HCT116 (cell line): ENCODE measurements around the gene CUX1. TPM values are rescaled to one million over a fixed set of nuclear protein-coding genes. Genes with fewer than 3 reads are reported as not detected.
A peak's percentile ranks its signal among the peaks of the same experiment; 100 is the strongest.

ENCODE experiments used
- ATAC-seq: fragments of 200-7000 bp; cut with Tn5 transposase; 2 replicates; pipeline ENCODE4 v1.9.1; 2020; ENCODE audit warnings: mild to moderate bottlenecking, moderate library complexity
- BruUV-seq: library from RNA; stranded (reverse); fragments of 400-500 nt; replicated peaks from 2 replicates; lab custom pipeline; 2021; lab: Mats Ljungman, UMichigan
- CTCF ChIA-PET: fragments of 300-600 bp; sonication (Branson Sonifier 250); formaldehyde crosslinking; loops from one replicate; lab custom pipeline; 2021; ENCODE audit warnings: antibody characterized with exemption; lab: Charles Lee
- POLR2A ChIA-PET: fragments of 300-600, 350-600 bp; sonication (Branson Sonifier 250); formaldehyde crosslinking; loops from one replicate; lab custom pipeline; 2021; ENCODE audit warnings: antibody characterized with exemption; lab: Charles Lee
- RAD21 ChIA-PET, 2 experiments: fragments of 300-600 bp; sonication (Branson Sonifier 250); formaldehyde crosslinking; loops; one replicate each; lab custom pipeline; 2023; ENCODE audit warnings: low total read pairs in 2 of 2; ENCODE audit not compliant: uncharacterized antibody in 2 of 2, unreplicated experiment in 2 of 2, low non-redundant PET in 1 of 2; lab: Charles Lee
- DNase-seq: peaks from one replicate; pipeline ENCODE4 v3.0.0-alpha.2; 2010; ENCODE audit warnings: low read depth, low spot score
- H2AFZ ChIP-seq: fragments of 200-600 bp; shearing (Covaris generic), sonication (generic); 2 replicates; pipeline ENCODE4 v1.6.1; 2017; ENCODE audit warnings: low read depth, mixed run types, mixed read lengths, antibody characterized with exemption, low read length; ENCODE audit not compliant: poor library complexity, severe bottlenecking
- H3K27ac ChIP-seq: 2 replicates; pipeline ENCODE4 v1.5.1; 2012; ENCODE audit warnings: low read depth, low read length
- H3K27me3 ChIP-seq: fragments of 200-600 bp; sonication (generic); 2 replicates; pipeline ENCODE4 v1.6.1; 2016; ENCODE audit warnings: mixed run types, low read length, mixed read lengths; ENCODE audit not compliant: insufficient read depth
- H3K36me3 ChIP-seq, 2 experiments: fragments of 200-500 bp in 1 of 2; fragments of 200-600 bp in 1 of 2; sonication (Bioruptor generic) in 1 of 2; sonication (generic) in 1 of 2; 2 replicates each; pipeline versions ENCODE4 v1.5.1 to v1.6.1; 2014 to 2016; ENCODE audit warnings: low read length in 2 of 2, inconsistent platforms in 1 of 2, mixed read lengths in 1 of 2, mixed run types in 1 of 2; ENCODE audit not compliant: insufficient read depth in 2 of 2, control insufficient read depth in 1 of 2
- H3K4me1 ChIP-seq, 2 experiments: fragments of 200-600 bp in 1 of 2; sonication (generic) in 1 of 2; 2 replicates each; pipeline versions ENCODE4 v1.5.1 to v1.6.1; 2012 to 2017; ENCODE audit warnings: low read length in 2 of 2, inconsistent platforms in 1 of 2, mild to moderate bottlenecking in 1 of 2, mixed read lengths in 1 of 2, mixed run types in 1 of 2, moderate library complexity in 1 of 2; ENCODE audit not compliant: insufficient read depth in 2 of 2, control insufficient read depth in 1 of 2
- H3K4me2 ChIP-seq: fragments of 200-600 bp; sonication (generic); 2 replicates; pipeline ENCODE4 v1.6.1; 2017; ENCODE audit warnings: mixed run types, low read length, mixed read lengths
- H3K4me3 ChIP-seq, 2 experiments: fragments of 200-600 bp in 1 of 2; sonication (generic) in 1 of 2; replicated peaks in 1 of 2; 2 replicates each; pipeline ENCODE4 v1.5.1; 2011 to 2016; ENCODE audit warnings: low read length in 2 of 2, control low read depth in 1 of 2, low read depth in 1 of 2, mild to moderate bottlenecking in 1 of 2, mixed read lengths in 1 of 2, mixed run types in 1 of 2
- H3K79me2 ChIP-seq: fragments of 200-600 bp; sonication (generic); 2 replicates; pipeline ENCODE4 v1.6.1; 2017; ENCODE audit warnings: mild to moderate bottlenecking, mixed run types, low read length, moderate library complexity, mixed read lengths; ENCODE audit not compliant: insufficient read depth
- H3K9ac ChIP-seq: fragments of 200-600 bp; sonication (generic); 2 replicates; pipeline ENCODE4 v1.6.1; 2016; ENCODE audit warnings: low read length, mixed read lengths
- H3K9me2 ChIP-seq: fragments of 200-600 bp; sonication (generic), shearing (Covaris generic); 2 replicates; pipeline ENCODE4 v1.6.1; 2017; ENCODE audit warnings: mixed run types, mild to moderate bottlenecking, moderate library complexity; ENCODE audit not compliant: insufficient read depth
- H3K9me3 ChIP-seq, 2 experiments: fragments of 200-500 bp in 1 of 2; fragments of 200-600 bp in 1 of 2; sonication (Bioruptor generic) in 1 of 2; sonication (generic) in 1 of 2; 2 replicates each; pipeline ENCODE4 v1.6.1; 2014 to 2017; ENCODE audit warnings: low read length in 2 of 2, mixed read lengths in 2 of 2, inconsistent platforms in 1 of 2, low read depth in 1 of 2, mild to moderate bottlenecking in 1 of 2, mixed run types in 1 of 2, moderate library complexity in 1 of 2; ENCODE audit not compliant: control insufficient read depth in 1 of 2, insufficient read depth in 1 of 2
- H4K20me1 ChIP-seq: fragments of 200-600 bp; sonication (generic), shearing (Covaris generic); 2 replicates; pipeline ENCODE4 v1.6.1; 2017; ENCODE audit warnings: mixed run types, mild to moderate bottlenecking, moderate library complexity; ENCODE audit not compliant: insufficient read depth
- ATF3 ChIP-seq: IDR thresholded peaks from 2 replicates; pipeline ENCODE4 v1.6.1; 2012
- CEBPB ChIP-seq: IDR thresholded peaks from 2 replicates; pipeline ENCODE4 v1.6.1; 2012; ENCODE audit warnings: low read depth
- CTCF ChIP-seq, 3 experiments: fragments of 200-600 bp in 1 of 3; sonication (generic) in 1 of 3; IDR thresholded peaks in 2 of 3; conservative IDR thresholded peaks in 1 of 3; 2 replicates each; pipeline ENCODE4 v1.5.1; 2012 to 2017; ENCODE audit warnings: low read depth in 2 of 3, low read length in 2 of 3, antibody characterized with exemption in 1 of 3, borderline replicate concordance in 1 of 3, control low read depth in 1 of 3, mild to moderate bottlenecking in 1 of 3, mixed read lengths in 1 of 3, mixed run types in 1 of 3, moderate library complexity in 1 of 3; ENCODE audit not compliant: insufficient read depth in 1 of 3
- EZH2phosphoT487 ChIP-seq: fragments of 200-600 bp; IDR thresholded peaks from 2 replicates; pipeline ENCODE4 v1.6.1; 2018; ENCODE audit warnings: antibody characterized with exemption, borderline replicate concordance
- JUND ChIP-seq: IDR thresholded peaks from 2 replicates; pipeline ENCODE4 v1.6.1; 2012
- POLR2AphosphoS5 ChIP-seq: IDR thresholded peaks from 2 replicates; pipeline ENCODE4 v1.6.1; 2011; ENCODE audit warnings: mild to moderate bottlenecking, low read depth, low read length, moderate library complexity
- RAD21 ChIP-seq: IDR thresholded peaks from 2 replicates; pipeline ENCODE4 v1.6.1; 2012; ENCODE audit warnings: low read depth, mild to moderate bottlenecking
- SIN3A ChIP-seq: IDR thresholded peaks from 2 replicates; pipeline ENCODE4 v1.6.1; 2012; ENCODE audit warnings: low read depth
- SP1 ChIP-seq: IDR thresholded peaks from 2 replicates; pipeline ENCODE4 v1.6.1; 2012; ENCODE audit warnings: low read depth
- SRF ChIP-seq: IDR thresholded peaks from 2 replicates; pipeline ENCODE4 v1.6.1; 2012; ENCODE audit warnings: low read depth
- TCF7L2 ChIP-seq: IDR thresholded peaks from 2 replicates; pipeline ENCODE4 v1.7.0; 2011; ENCODE audit warnings: borderline replicate concordance, inconsistent platforms; ENCODE audit not compliant: insufficient read depth, insufficient read length; ENCODE audit errors: extremely low read depth
- YY1 ChIP-seq: IDR thresholded peaks from 2 replicates; pipeline ENCODE4 v1.6.1; 2011; ENCODE audit warnings: low read length, low read depth, moderate library complexity, mild to moderate bottlenecking; ENCODE audit not compliant: insufficient replicate concordance; ENCODE audit errors: extremely low read depth
- intact Hi-C: fragments of 100-400 bp; cut with micrococcal nuclease; formaldehyde crosslinking; loops from 2 replicates; pipeline ENCODE4 v1.10.0; 2022
- total RNA-seq: library from RNA; stranded (reverse); gene quantifications from one replicate; pipeline ENCODE4 v1.2.1, GENCODE V29; 2021; ENCODE audit not compliant: unreplicated experiment
- TF ChIP-seq, protein P1 (sequence below): IDR thresholded peaks from 2 replicates; pipeline ENCODE4 v1.6.1; 2011; ENCODE audit warnings: mild to moderate bottlenecking, low read length, moderate library complexity; ENCODE audit not compliant: insufficient replicate concordance; ENCODE audit errors: extremely low read depth
- TF ChIP-seq, protein P2 (sequence below): IDR thresholded peaks from 2 replicates; pipeline ENCODE4 v1.6.1; 2012
- TF ChIP-seq, protein P3 (sequence below): IDR thresholded peaks from 2 replicates; pipeline ENCODE4 v1.6.1; 2012; ENCODE audit warnings: low read depth

The CUX1 gene
- total RNA-seq, 1 experiment from 2014 or later = 68.9 TPM

DNA sequence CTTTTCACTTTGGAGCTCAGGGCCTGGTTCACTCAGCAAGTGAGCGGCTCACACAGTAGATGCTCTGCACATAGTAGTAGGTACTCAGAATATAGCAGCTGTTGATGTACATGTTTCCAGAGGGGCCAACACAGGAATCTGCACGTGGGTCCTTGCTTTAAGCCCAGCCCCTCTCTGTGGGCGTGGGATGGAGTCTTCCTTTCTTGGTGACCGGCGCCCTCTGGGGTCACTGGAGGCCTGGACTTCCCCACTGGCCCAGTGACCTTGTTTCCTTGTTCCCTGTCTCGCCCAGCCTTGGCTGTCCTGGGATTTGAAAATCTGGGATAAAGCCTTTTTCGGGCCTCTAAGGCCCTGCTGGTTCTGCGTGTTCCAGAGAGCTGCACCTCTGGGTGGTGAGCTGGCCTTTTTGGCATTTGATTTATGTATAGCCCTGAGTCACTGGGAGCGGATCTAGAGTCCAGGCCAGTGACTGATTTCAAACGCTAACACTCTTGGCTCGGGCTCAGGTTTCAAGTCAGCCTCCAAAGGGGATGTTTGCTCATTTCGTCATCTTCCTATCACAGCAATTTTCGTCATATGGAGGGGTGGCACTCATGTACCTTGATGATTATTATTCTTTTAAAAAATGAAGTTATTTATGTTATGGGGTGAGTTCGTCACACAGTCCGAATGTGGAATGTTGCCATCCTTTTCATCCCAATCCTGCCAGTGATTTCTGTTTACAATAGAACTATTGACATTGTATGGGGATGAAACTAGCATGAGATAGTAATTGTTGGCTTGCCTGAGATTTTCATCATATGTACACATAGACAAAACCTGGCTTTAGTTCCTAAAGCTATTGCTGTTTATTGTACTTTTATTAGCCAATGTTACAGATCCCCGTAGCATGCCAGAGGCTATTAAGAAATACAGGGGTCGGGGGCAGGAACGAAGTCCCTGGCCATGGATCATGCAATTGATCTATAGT is 65.5 kb downstream of the CUX1 start:
- peaks cover 98% of the 10 kb centered on the region for H3K79me2 ChIP-seq
- CTCF ChIA-PET = interaction anchor here (1.0 kb wide), 2 partner anchors 26 to 280 kb away, joined by 3 read pairs; no protein-coding TSS in a partner anchor
- ATAC-seq = peak; percentile 97
- peak; percentile 98 for DNase-seq
- RAD21 ChIA-PET = interaction anchor here in 1 of 2 experiments (0.6 kb wide), 1 partner anchor 214 kb away, joined by 3 read pairs; no protein-coding TSS in a partner anchor
- BruUV-seq = TSS peak; percentile 95
- no peaks in the 10 kb centered on the region for H3K27me3 ChIP-seq
- no peaks in the 10 kb centered on the region for H3K9me3 ChIP-seq
- no peak overlapping the region for H2AFZ ChIP-seq
- H3K9me2 ChIP-seq = no peaks in the 10 kb centered on the region
- POLR2A ChIA-PET = interaction anchor here (0.8 to 1.5 kb wide), 3 partner anchors 10 to 69 kb away, joined by 3 to 9 read pairs (median 5); no protein-coding TSS in a partner anchor
- no peaks in the 10 kb centered on the region for H3K36me3 ChIP-seq
- peak overlapping the region; percentile 71 for H3K9ac ChIP-seq
- peak overlapping the region in 1 of 2 experiments; percentile 44; a peak in 2 of 4 replicates for H3K4me3 ChIP-seq
- peak overlapping the region; percentile 96 for H3K27ac ChIP-seq
- intact Hi-C loops = loop anchor here (2.0 kb wide), 2 partner anchors 26 to 100 kb away; no protein-coding TSS in a partner anchor
- no peaks in the 10 kb centered on the region for H4K20me1 ChIP-seq
- peaks cover 53 to 82% of the 10 kb centered on the region in 2 experiments for H3K4me1 ChIP-seq
- H3K4me2 ChIP-seq = peak overlapping the region; percentile 75
- TF ChIP-seq CTCF (IDR thresholded peaks at IDR 0.05 in 2 of 3, conservative IDR thresholded peaks at IDR 0.05 in 1 of 3; ENCODE audit: borderline replicate concordance in 1 of 3, insufficient read depth in 1 of 3, low read depth in 2 of 3, low read length in 2 of 3) (no peak), SP1 (peak; percentile 93), EZH2phosphoT487 (no peak), ATF3 (no peak; the same call in 1 of the 2 replicates), RAD21 (peak; percentile 46; the same call in 1 of the 2 replicates), SRF (peak; percentile 47; the same call in 1 of the 2 replicates), TCF7L2 (peak; percentile 70), CEBPB (peak; percentile 94), POLR2AphosphoS5 (peak; percentile 70), JUND (peak; percentile 88), YY1 (no peak), SIN3A (peak; percentile 71; the same call in 1 of the 2 replicates)
- TF ChIP-seq, protein P1, sequence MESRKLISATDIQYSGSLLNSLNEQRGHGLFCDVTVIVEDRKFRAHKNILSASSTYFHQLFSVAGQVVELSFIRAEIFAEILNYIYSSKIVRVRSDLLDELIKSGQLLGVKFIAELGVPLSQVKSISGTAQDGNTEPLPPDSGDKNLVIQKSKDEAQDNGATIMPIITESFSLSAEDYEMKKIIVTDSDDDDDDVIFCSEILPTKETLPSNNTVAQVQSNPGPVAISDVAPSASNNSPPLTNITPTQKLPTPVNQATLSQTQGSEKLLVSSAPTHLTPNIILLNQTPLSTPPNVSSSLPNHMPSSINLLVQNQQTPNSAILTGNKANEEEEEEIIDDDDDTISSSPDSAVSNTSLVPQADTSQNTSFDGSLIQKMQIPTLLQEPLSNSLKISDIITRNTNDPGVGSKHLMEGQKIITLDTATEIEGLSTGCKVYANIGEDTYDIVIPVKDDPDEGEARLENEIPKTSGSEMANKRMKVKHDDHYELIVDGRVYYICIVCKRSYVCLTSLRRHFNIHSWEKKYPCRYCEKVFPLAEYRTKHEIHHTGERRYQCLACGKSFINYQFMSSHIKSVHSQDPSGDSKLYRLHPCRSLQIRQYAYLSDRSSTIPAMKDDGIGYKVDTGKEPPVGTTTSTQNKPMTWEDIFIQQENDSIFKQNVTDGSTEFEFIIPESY = peak; percentile 58
- TF ChIP-seq, protein P2, sequence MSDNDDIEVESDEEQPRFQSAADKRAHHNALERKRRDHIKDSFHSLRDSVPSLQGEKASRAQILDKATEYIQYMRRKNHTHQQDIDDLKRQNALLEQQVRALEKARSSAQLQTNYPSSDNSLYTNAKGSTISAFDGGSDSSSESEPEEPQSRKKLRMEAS = peak; percentile 71
- TF ChIP-seq, protein P3, sequence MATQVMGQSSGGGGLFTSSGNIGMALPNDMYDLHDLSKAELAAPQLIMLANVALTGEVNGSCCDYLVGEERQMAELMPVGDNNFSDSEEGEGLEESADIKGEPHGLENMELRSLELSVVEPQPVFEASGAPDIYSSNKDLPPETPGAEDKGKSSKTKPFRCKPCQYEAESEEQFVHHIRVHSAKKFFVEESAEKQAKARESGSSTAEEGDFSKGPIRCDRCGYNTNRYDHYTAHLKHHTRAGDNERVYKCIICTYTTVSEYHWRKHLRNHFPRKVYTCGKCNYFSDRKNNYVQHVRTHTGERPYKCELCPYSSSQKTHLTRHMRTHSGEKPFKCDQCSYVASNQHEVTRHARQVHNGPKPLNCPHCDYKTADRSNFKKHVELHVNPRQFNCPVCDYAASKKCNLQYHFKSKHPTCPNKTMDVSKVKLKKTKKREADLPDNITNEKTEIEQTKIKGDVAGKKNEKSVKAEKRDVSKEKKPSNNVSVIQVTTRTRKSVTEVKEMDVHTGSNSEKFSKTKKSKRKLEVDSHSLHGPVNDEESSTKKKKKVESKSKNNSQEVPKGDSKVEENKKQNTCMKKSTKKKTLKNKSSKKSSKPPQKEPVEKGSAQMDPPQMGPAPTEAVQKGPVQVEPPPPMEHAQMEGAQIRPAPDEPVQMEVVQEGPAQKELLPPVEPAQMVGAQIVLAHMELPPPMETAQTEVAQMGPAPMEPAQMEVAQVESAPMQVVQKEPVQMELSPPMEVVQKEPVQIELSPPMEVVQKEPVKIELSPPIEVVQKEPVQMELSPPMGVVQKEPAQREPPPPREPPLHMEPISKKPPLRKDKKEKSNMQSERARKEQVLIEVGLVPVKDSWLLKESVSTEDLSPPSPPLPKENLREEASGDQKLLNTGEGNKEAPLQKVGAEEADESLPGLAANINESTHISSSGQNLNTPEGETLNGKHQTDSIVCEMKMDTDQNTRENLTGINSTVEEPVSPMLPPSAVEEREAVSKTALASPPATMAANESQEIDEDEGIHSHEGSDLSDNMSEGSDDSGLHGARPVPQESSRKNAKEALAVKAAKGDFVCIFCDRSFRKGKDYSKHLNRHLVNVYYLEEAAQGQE = no peak
